Inflammatory macrophage treated with lipopolysaccharide for 1 hour (primary cell): Measurements from ENCODE around the gene TNC.

Experiments
- DNase-seq, 2 donors: peaks; one replicate each; pipeline ENCODE4 v3.0.0-alpha.2; 2020 to 2022

Gene TNC

GRCh38 chr9:115042781-115043509, 75.0 kb downstream of the TNC start:
- DNase-seq, result peak; percentile 88 to 97

GRCh38 chr9:115039516-115040120, 78.3 kb downstream of the TNC start:
- DNase-seq, result peak; percentile 26 to 32

- DNase-seq, result no peak
These were observed 79.8 kb downstream of the TNC start for GRCh38 chr9:115038178-115038577.

- DNase-seq, result no peak
These were observed 81.3 kb downstream of the TNC start for GRCh38 chr9:115036691-115037090.

GRCh38 chr9:115035841-115036612, 81.9 kb downstream of the TNC start:
- peak; percentile 87 to 96 for DNase-seq

- DNase-seq, result no peak
These were observed 83.2 kb downstream of the TNC start for GRCh38 chr9:115034801-115035200.

GRCh38 chr9:115033800-115034199, 84.2 kb downstream of the TNC start:
- DNase-seq, result no peak

GRCh38 chr9:115032296-115032695, 85.7 kb downstream of the TNC start:
- DNase-seq, result no peak

- DNase-seq, result no peak
These were observed 88.0 kb downstream of the TNC start for GRCh38 chr9:115030006-115030405.

- DNase-seq, result no peak
These were observed 92.2 kb downstream of the TNC start for GRCh38 chr9:115025721-115026120.

- DNase-seq, result no peak
These were observed 92.9 kb downstream of the TNC start for GRCh38 chr9:115024925-115025535.

GRCh38 chr9:115022760-115023434, 95.1 kb downstream of the TNC start:
- no peak for DNase-seq

- no peak for DNase-seq
These were observed 99.2 kb downstream of the TNC start for GRCh38 chr9:115018547-115019435.

GRCh38 chr9:115016344-115016743, 101.6 kb downstream of the TNC start:
- DNase-seq, result peak; percentile 98 to 99

GRCh38 chr9:115015018-115015635, 102.8 kb downstream of the TNC start:
- DNase-seq, result peak in 1 of 2 donors; percentile 37

GRCh38 chr9:115014438-115014837, 103.5 kb downstream of the TNC start:
- DNase-seq, result no peak

- DNase-seq, result peak; percentile 74 to 87
These were observed 104.0 kb downstream of the TNC start for GRCh38 chr9:115013998-115014397.

- no peak for DNase-seq
These were observed 105.5 kb downstream of the TNC start for GRCh38 chr9:115012486-115012885.

- no peak for DNase-seq
These were observed 107.1 kb downstream of the TNC start for GRCh38 chr9:115010874-115011273.

- peak; percentile 94 for DNase-seq
These were observed 109.3 kb downstream of the TNC start for GRCh38 chr9:115008536-115009270.

- DNase-seq, result peak; percentile 91 to 98
These were observed 111.3 kb downstream of the TNC start for GRCh38 chr9:115006660-115007059.
